B cell (primary cell): Measurements from ENCODE around the gene IL1RAP. TPM values are rescaled to one million over a fixed set of nuclear protein-coding genes. Genes with fewer than 3 reads are reported as not detected.

Source experiments
- ATAC-seq: fragments of 200-7000 bp; cut with Tn5 transposase; one replicate; pipeline ENCODE4 v1.10.0; 2021; ENCODE audit warnings: low read depth, mild to moderate bottlenecking, moderate number of reproducible peaks, moderate library complexity
- CTCF ChIA-PET: fragments of 350-600 bp; sonication (Branson Sonifier 250); formaldehyde crosslinking; loops from one replicate; lab custom pipeline; 2021; ENCODE audit warnings: antibody characterized with exemption, inconsistent platforms; lab: Charles Lee
- POLR2A ChIA-PET: fragments of 350-600 bp; sonication (Branson Sonifier 250); formaldehyde crosslinking; loops from one replicate; lab custom pipeline; 2021; ENCODE audit warnings: antibody characterized with exemption; lab: Charles Lee
- DNase-seq: peaks from one replicate; pipeline ENCODE4 v3.0.0; 2013
- H2AFZ ChIP-seq: 2 replicates; pipeline ENCODE4 v1.6.1; 2012; ENCODE audit warnings: mild to moderate bottlenecking, low read depth, low read length; ENCODE audit not compliant: insufficient read depth, poor library complexity, severe bottlenecking
- H3K27ac ChIP-seq, 2 donors: 1 replicate in 1 of 2; 2 replicates in 1 of 2; pipeline ENCODE4 v1.5.1; 2012 to 2013; ENCODE audit warnings: low read length in 2 of 2, mild to moderate bottlenecking in 2 of 2, moderate library complexity in 1 of 2
- H3K27me3 ChIP-seq, 4 experiments: fragments of 200-600 bp in 1 of 4; sonication (generic) in 1 of 4; replicated peaks in 1 of 4; 1 replicate in 2 of 4; 2 replicates in 2 of 4; pipeline versions ENCODE4 v1.6.1 to v1.7.0; 2013 to 2016; ENCODE audit warnings: low read length in 3 of 4, mild to moderate bottlenecking in 2 of 4, mixed read lengths in 1 of 4, moderate library complexity in 1 of 4; ENCODE audit not compliant: insufficient read depth in 4 of 4, control insufficient read depth in 3 of 4; ENCODE audit errors: control extremely low read depth in 1 of 4
- H3K36me3 ChIP-seq, 2 experiments: replicated peaks in 1 of 2; 1 replicate in 1 of 2; 2 replicates in 1 of 2; pipeline versions ENCODE4 v1.6.1 to v1.7.1; 2013; ENCODE audit warnings: low read length in 1 of 2; ENCODE audit not compliant: insufficient read depth in 2 of 2, control insufficient read depth in 1 of 2; ENCODE audit errors: control extremely low read depth in 1 of 2, extremely low read depth in 1 of 2
- H3K4me1 ChIP-seq, 2 donors: fragments of 200-600 bp in 1 of 2; sonication (generic) in 1 of 2; 1 replicate in 1 of 2; 2 replicates in 1 of 2; pipeline versions ENCODE4 v1.5.1 to v1.6.1; 2013 to 2017; ENCODE audit warnings: low read length in 2 of 2; ENCODE audit not compliant: control insufficient read depth in 2 of 2, insufficient read depth in 2 of 2
- H3K4me2 ChIP-seq: replicated peaks from 2 replicates; pipeline ENCODE3; 2012; ENCODE audit warnings: mild to moderate bottlenecking, low read depth, low read length; ENCODE audit not compliant: poor library complexity, severe bottlenecking
- H3K4me3 ChIP-seq, 5 experiments: fragments of 200-600 bp in 1 of 5; sonication (generic) in 1 of 5; 1 replicate in 3 of 5; 2 replicates in 2 of 5; pipeline versions ENCODE4 v1.5.1 to v1.7.0; 2011 to 2016; ENCODE audit warnings: low read length in 4 of 5, mild to moderate bottlenecking in 4 of 5, low read depth in 2 of 5, control low read depth in 1 of 5, moderate library complexity in 1 of 5; ENCODE audit not compliant: insufficient read depth in 1 of 5; ENCODE audit errors: control extremely low read depth in 1 of 5, extremely low read depth in 1 of 5
- H3K79me2 ChIP-seq: fragments of 200-600 bp; sonication (generic); one replicate; pipeline ENCODE4 v1.6.0; 2016; ENCODE audit warnings: low read length; ENCODE audit not compliant: control insufficient read depth, insufficient read depth
- H3K9ac ChIP-seq: fragments of 200-600 bp; sonication (generic); 2 replicates; pipeline ENCODE4 v1.6.1; 2017; ENCODE audit warnings: mild to moderate bottlenecking, low read length, moderate library complexity
- H3K9me3 ChIP-seq, 3 donors: one replicate each; pipeline versions ENCODE4 v1.6.1 to v1.7.1; 2013; ENCODE audit warnings: low read length in 2 of 3; ENCODE audit not compliant: control insufficient read depth in 2 of 3, insufficient read depth in 1 of 3; ENCODE audit errors: control extremely low read depth in 1 of 3
- H4K20me1 ChIP-seq: 2 replicates; pipeline ENCODE4 v1.6.0; 2012; ENCODE audit warnings: mild to moderate bottlenecking, low read length; ENCODE audit not compliant: insufficient read depth, control insufficient read depth, poor library complexity, severe bottlenecking
- H3K27ac Mint-ChIP-seq: one replicate; pipeline ENCODE4 v1.8.0; 2021; ENCODE audit warnings: mixed read lengths
- H3K27me3 Mint-ChIP-seq: one replicate; pipeline ENCODE4 v1.8.0; 2021; ENCODE audit warnings: mixed read lengths
- H3K4me1 Mint-ChIP-seq: one replicate; pipeline ENCODE4 v1.8.0; 2021; ENCODE audit warnings: mixed read lengths
- H3K4me3 Mint-ChIP-seq: one replicate; pipeline ENCODE4 v1.8.0; 2021; ENCODE audit warnings: mixed read lengths
- H3K9me3 Mint-ChIP-seq: one replicate; pipeline ENCODE4 v1.8.0; 2022; ENCODE audit warnings: mixed read lengths; ENCODE audit not compliant: insufficient read depth
- EZH2 ChIP-seq: IDR thresholded peaks from 2 replicates; pipeline ENCODE4 v1.6.1; 2012; ENCODE audit warnings: borderline replicate concordance, low read depth, mild to moderate bottlenecking, moderate library complexity, low read length; ENCODE audit not compliant: insufficient read depth, poor library complexity, severe bottlenecking
- WGBS: methylation state at CpG from one replicate; pipeline ENCODE4 v1.1.5; 2013; ENCODE audit warnings: missing lambda C conversion rate; ENCODE audit not compliant: insufficient coverage; 5-methylcytosine and 5-hydroxymethylcytosine counted together
- intact Hi-C: fragments of 100-400 bp; cut with micrococcal nuclease; formaldehyde crosslinking; loops from one replicate; pipeline ENCODE4 v1.10.0; 2022
- polyA plus RNA-seq: library from polyadenylated mRNA; depleted of rRNA; stranded (reverse); fragments of >200 nt; gene quantifications from 2 replicates; pipeline ENCODE4 v1.2.3, GENCODE V29; 2012
- total RNA-seq, 2 donors: library from RNA; stranded (reverse); fragments of 120-200 nt in 1 of 2; gene quantifications; 1 replicate in 1 of 2; 2 replicates in 1 of 2; pipeline versions ENCODE4 v1.2.3 to v1.2.4, GENCODE V29; 2013 to 2022
- TF ChIP-seq, protein P1 (sequence below): fragments of 200-600 bp; IDR thresholded peaks from one replicate; pipeline ENCODE4 v1.8.0; 2022; ENCODE audit warnings: antibody characterized with exemption, mild to moderate bottlenecking

IL1RAP gene
- total and polyA plus RNA-seq, 2 donors (not counting 1 experiment from before 2014, with no cell fraction given): 2.3 to 11.5 TPM

DNA sequence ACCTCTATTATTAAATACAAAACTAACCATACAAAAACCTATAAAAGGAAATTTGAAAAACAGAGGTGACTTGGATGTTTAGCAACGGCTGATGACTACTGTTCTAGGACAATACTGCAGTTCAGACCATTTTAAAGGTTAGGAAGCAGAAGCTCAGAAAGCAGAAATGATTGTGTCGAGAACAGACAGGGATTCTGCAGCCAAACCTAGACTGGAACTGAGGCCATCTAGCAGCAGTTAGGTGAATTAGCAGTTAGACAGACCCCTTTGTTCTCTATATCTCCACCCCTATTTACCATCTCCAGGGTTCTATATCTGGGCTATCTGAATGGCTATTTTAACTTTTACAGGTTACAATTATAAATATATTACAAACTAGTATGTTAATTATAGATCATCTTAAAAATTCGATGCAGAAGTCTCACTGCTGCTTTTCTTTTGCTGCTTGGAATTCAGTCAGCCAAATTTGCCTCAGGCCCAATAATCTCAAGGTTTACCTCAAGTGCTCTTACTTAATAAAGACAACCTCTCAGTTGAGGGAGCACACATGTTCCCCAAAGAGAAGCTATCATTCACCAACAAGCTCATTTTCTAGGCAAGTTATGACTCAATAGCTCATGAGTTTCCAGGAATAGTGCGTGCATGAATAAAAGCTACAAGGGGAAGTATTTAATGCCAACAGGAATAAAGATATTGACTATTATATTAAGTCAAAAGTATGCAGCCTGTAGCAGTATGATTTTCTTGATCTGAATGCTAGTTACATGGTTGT is 9.3 kb upstream of the IL1RAP start:
- 38% methylated on average over 2 of the region's 4 CpGs for WGBS
- H3K4me2 ChIP-seq: no peak overlapping the region
- H3K27ac Mint-ChIP-seq: no peak overlapping the region

More for the DNA sequence above, 9.3 kb upstream of the IL1RAP start:
- no peaks in the 10 kb centered on the region for H3K9me3 ChIP-seq
- no peak overlapping the region for H3K27ac ChIP-seq
- Mint-ChIP-seq H3K27me3 (peaks cover 44% of the 10 kb centered on the region), H3K4me3 (no peak overlapping the region), H3K4me1 (no peaks in the 10 kb centered on the region), H3K9me3 (no peaks in the 10 kb centered on the region)
- peaks cover 0 to 3% (median 0%) of the 10 kb centered on the region in 4 experiments for H3K27me3 ChIP-seq
- ChIA-PET POLR2A (no interaction called here), CTCF (interaction anchor here (1.4 kb wide), 1 partner anchor 9 kb away, joined by 5 read pairs; the partner anchor contains the start of gene IL1RAP)
- no peak overlapping the region for H3K4me3 ChIP-seq
- H3K36me3 ChIP-seq: no peaks in the 10 kb centered on the region
- DNase-seq (no peak), ATAC-seq (no peak)
- intact Hi-C loops: no loop called here
- no peaks in the 10 kb centered on the region for H3K4me1 ChIP-seq
- H4K20me1 ChIP-seq: no peaks in the 10 kb centered on the region
- no peak overlapping the region for H2AFZ ChIP-seq
- H3K79me2 ChIP-seq: no peaks in the 10 kb centered on the region
- TF ChIP-seq, protein P1, sequence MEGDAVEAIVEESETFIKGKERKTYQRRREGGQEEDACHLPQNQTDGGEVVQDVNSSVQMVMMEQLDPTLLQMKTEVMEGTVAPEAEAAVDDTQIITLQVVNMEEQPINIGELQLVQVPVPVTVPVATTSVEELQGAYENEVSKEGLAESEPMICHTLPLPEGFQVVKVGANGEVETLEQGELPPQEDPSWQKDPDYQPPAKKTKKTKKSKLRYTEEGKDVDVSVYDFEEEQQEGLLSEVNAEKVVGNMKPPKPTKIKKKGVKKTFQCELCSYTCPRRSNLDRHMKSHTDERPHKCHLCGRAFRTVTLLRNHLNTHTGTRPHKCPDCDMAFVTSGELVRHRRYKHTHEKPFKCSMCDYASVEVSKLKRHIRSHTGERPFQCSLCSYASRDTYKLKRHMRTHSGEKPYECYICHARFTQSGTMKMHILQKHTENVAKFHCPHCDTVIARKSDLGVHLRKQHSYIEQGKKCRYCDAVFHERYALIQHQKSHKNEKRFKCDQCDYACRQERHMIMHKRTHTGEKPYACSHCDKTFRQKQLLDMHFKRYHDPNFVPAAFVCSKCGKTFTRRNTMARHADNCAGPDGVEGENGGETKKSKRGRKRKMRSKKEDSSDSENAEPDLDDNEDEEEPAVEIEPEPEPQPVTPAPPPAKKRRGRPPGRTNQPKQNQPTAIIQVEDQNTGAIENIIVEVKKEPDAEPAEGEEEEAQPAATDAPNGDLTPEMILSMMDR: no peak
- no peak for TF ChIP-seq EZH2
- H3K9ac ChIP-seq: no peak overlapping the region
